Tibial nerve (tissue), 4 donors: Measurements from ENCODE around the gene PTPRK. TPM values are rescaled to one million over a fixed set of nuclear protein-coding genes. Genes with fewer than 3 reads are reported as not detected.

ENCODE experiments used
- DNase-seq, 2 donors: peaks; one replicate each; pipeline ENCODE4 v3.0.0-alpha.2; 2019; ENCODE audit warnings: low spot score in 2 of 2
- H3K27ac ChIP-seq, 4 donors: fragments of 200-600 bp; sonication (generic) in 3 of 4; one replicate each; pipeline ENCODE4 v1.5.1; 2017 to 2019; ENCODE audit warnings: mild to moderate bottlenecking in 1 of 4
- H3K27me3 ChIP-seq, 2 donors: fragments of 200-600 bp; sonication (generic) in 1 of 2; one replicate each; pipeline versions ENCODE4 v1.5.1 to v1.6.0; 2017 to 2019
- H3K36me3 ChIP-seq, 3 donors: fragments of 200-600 bp; sonication (generic); one replicate each; pipeline ENCODE4 v1.5.1; 2018 to 2019
- H3K4me1 ChIP-seq, 4 donors: fragments of 200-600 bp; sonication (generic) in 3 of 4; one replicate each; pipeline ENCODE4 v1.5.1; 2017 to 2019
- H3K4me3 ChIP-seq, 4 donors: fragments of 200-600 bp; sonication (generic) in 3 of 4; one replicate each; pipeline ENCODE4 v1.5.1; 2017 to 2019; ENCODE audit warnings: mild to moderate bottlenecking in 1 of 4, moderate library complexity in 1 of 4
- H3K9me3 ChIP-seq, 4 donors: fragments of 200-600 bp; sonication (generic) in 3 of 4; one replicate each; pipeline ENCODE4 v1.5.1; 2017 to 2019
- EP300 ChIP-seq, 2 donors: sonication (generic); formaldehyde crosslinking; IDR thresholded peaks; one replicate each; pipeline ENCODE4 v1.6.1; 2017; ENCODE audit warnings: antibody characterized with exemption in 2 of 2, mild to moderate bottlenecking in 1 of 2
- POLR2A ChIP-seq, 2 donors: fragments of 450-650 bp; IDR thresholded peaks; one replicate each; pipeline ENCODE4 v1.6.1; 2017; ENCODE audit warnings: antibody characterized with exemption in 2 of 2, mild to moderate bottlenecking in 2 of 2, moderate library complexity in 2 of 2
- WGBS, 2 donors: methylation state at CpG; one replicate each; pipeline ENCODE4 v1.1.5; 2018; 5-methylcytosine and 5-hydroxymethylcytosine counted together
- total RNA-seq, 4 donors: library from RNA; depleted of rRNA; stranded (reverse); fragments of >200 nt; gene quantifications; one replicate each; pipeline ENCODE4 v1.1.0, GENCODE V29; 2016
- TF ChIP-seq, protein P1 (sequence below), 5 experiments: fragments of 200-600 bp in 3 of 5; fragments of 450-650 bp in 2 of 5; sonication (generic) in 3 of 5; IDR thresholded peaks; one replicate each; pipeline ENCODE4 v1.5.1; 2016 to 2019; ENCODE audit warnings: antibody characterized with exemption in 5 of 5, mild to moderate bottlenecking in 3 of 5, moderate library complexity in 2 of 5

PTPRK gene
- total RNA-seq, 4 donors from 2014 or later, result 17.4 to 26.1 (median 21.2) TPM

DNA sequence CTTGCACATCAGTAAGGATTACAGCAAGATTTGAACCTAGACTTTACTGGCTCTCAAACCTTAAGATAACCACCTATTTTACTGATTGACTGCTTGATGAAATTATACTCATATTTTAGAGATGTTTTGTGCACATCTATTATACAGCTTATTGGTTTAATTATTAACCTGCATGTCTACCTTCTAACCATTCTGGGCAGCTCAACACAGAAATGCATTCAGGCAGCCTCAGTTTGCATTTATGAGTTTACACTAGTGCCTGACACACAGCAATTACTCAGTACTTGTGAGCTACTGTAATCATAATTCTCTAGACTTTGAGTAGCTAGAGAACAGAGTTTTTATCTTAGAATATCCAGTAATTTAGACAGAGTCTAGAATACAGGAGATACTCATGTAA is 345.7 kb downstream of the PTPRK start:
- H3K27me3 ChIP-seq, result no peaks in the 10 kb centered on the region
- no peaks in the 10 kb centered on the region for H3K9me3 ChIP-seq
- H3K36me3 ChIP-seq, result no peaks in the 10 kb centered on the region

DNA sequence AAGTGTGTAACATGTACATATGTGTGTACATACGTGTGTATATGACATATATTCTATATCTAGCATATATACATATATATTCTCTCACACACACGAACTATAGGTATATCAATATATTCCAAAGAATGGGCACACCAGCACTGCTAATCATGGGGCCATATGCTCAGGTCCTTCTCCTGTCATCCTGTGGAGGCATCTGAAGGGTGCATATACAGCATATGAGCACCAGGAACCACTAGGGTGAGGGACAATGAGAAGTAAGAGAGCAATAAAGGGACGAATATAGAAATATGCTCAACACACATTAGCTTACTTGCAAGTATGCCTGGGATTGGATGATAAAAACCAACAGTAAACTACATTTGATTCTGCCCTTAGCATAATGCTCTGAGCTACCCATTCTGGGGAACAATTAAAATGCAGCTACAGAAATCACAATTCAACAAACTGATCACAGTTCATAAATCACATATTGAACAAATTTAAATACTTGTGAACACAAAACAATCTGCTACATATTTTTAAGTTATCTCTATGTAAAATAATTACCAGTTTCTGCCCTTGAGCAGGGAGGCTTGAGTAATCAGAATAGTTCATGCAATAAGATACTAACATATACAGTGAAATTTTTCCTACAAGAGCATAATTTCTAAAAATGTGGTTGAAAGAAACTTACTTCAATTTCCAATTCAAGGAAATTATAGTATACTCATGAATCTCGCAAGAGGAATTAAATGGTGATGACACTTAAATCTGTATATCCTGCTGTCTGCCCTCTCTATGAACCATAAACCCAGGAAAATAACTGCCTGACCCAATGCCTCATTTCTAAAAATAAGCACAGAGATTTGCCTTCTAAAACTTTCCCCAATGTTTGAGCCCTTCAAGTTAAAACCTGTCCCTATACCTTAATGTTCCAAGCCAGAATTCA is 347.4 kb downstream of the PTPRK start:
- Histone ChIP-seq H3K9me3 (no peaks in the 10 kb centered on the region), H3K27ac (no peak overlapping the region), H3K27me3 (no peaks in the 10 kb centered on the region), H3K4me1 (no peaks in the 10 kb centered on the region), H3K4me3 (no peak overlapping the region), H3K36me3 (no peaks in the 10 kb centered on the region)
- DNase-seq, result no peak
- WGBS, 2 donors, result 62 to 74% methylated on average over 4 of the region's 4 CpGs
- TF ChIP-seq, protein P1, sequence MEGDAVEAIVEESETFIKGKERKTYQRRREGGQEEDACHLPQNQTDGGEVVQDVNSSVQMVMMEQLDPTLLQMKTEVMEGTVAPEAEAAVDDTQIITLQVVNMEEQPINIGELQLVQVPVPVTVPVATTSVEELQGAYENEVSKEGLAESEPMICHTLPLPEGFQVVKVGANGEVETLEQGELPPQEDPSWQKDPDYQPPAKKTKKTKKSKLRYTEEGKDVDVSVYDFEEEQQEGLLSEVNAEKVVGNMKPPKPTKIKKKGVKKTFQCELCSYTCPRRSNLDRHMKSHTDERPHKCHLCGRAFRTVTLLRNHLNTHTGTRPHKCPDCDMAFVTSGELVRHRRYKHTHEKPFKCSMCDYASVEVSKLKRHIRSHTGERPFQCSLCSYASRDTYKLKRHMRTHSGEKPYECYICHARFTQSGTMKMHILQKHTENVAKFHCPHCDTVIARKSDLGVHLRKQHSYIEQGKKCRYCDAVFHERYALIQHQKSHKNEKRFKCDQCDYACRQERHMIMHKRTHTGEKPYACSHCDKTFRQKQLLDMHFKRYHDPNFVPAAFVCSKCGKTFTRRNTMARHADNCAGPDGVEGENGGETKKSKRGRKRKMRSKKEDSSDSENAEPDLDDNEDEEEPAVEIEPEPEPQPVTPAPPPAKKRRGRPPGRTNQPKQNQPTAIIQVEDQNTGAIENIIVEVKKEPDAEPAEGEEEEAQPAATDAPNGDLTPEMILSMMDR (IDR thresholded peaks at IDR 0.05), result no peak
- TF ChIP-seq EP300 (IDR thresholded peaks at IDR 0.05) (no peak), POLR2A (IDR thresholded peaks at IDR 0.05) (no peak)

More for the DNA sequence above, 345.7 kb downstream of the PTPRK start:
- TF ChIP-seq EP300 (IDR thresholded peaks at IDR 0.05) (no peak), POLR2A (IDR thresholded peaks at IDR 0.05) (no peak)
- TF ChIP-seq, protein P1 (IDR thresholded peaks at IDR 0.05), result no peak
- H3K27ac ChIP-seq, result no peak overlapping the region
- H3K4me3 ChIP-seq, result no peak overlapping the region
- H3K4me1 ChIP-seq, result no peaks in the 10 kb centered on the region
- DNase-seq, result no peak

- no peaks in the 10 kb centered on the region for H3K9me3 ChIP-seq
- H3K27ac ChIP-seq, result no peak overlapping the region
- H3K36me3 ChIP-seq, result no peaks in the 10 kb centered on the region
- no peaks in the 10 kb centered on the region for H3K27me3 ChIP-seq
- no peak for DNase-seq
- H3K4me3 ChIP-seq, result no peak overlapping the region
- no peak for TF ChIP-seq EP300 (IDR thresholded peaks at IDR 0.05)
- no peak for TF ChIP-seq POLR2A (IDR thresholded peaks at IDR 0.05)
- TF ChIP-seq, protein P1 (IDR thresholded peaks at IDR 0.05), result no peak
- no peaks in the 10 kb centered on the region for H3K4me1 ChIP-seq
Measured at GRCh38 chr6:128172081-128172480, 348.3 kb downstream of the PTPRK start.

DNA sequence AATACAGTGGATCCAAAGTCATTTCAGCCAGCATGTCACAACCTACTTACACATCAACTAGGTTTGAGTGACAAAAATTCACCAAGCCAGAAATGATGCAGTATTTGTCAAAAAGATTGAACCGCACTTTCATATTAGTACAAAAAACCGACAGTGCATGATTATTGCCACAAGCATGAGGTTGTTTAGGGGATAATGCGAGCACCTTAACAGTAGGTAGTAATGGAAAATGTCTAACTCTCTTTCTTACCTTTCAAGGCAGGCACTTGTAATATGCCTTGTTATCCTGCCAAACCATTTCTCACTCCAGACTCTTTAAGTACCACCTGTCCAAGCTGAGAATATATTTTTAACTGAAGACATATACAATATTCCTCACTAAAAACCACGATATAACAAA is 349.2 kb downstream of the PTPRK start:
- no peak for DNase-seq
- H3K4me1 ChIP-seq, result no peaks in the 10 kb centered on the region
- no peak overlapping the region for H3K4me3 ChIP-seq
- no peaks in the 10 kb centered on the region for H3K9me3 ChIP-seq
- no peaks in the 10 kb centered on the region for H3K27me3 ChIP-seq
- H3K27ac ChIP-seq, result no peak overlapping the region
- H3K36me3 ChIP-seq, result no peaks in the 10 kb centered on the region
- 91 to 94% methylated on average over 4 of the region's 4 CpGs for WGBS, 2 donors
- no peak for TF ChIP-seq EP300 (IDR thresholded peaks at IDR 0.05)
- TF ChIP-seq, protein P1 (IDR thresholded peaks at IDR 0.05), result no peak
- TF ChIP-seq POLR2A (IDR thresholded peaks at IDR 0.05), result no peak

GRCh38 chr6:128168244-128168643 is 352.2 kb downstream of the PTPRK start:
- 87 to 93% methylated on average over 4 of the region's 4 CpGs for WGBS, 2 donors
- H3K4me1 ChIP-seq, result no peaks in the 10 kb centered on the region

More at GRCh38 chr6:128168244-128168643, 352.2 kb downstream of the PTPRK start:
- TF ChIP-seq POLR2A (IDR thresholded peaks at IDR 0.05) (no peak), EP300 (IDR thresholded peaks at IDR 0.05) (no peak)
- TF ChIP-seq, protein P1 (IDR thresholded peaks at IDR 0.05), result no peak
- DNase-seq, result no peak
- Histone ChIP-seq H3K27me3 (no peaks in the 10 kb centered on the region), H3K27ac (no peak overlapping the region), H3K9me3 (no peaks in the 10 kb centered on the region), H3K4me3 (no peak overlapping the region), H3K36me3 (no peaks in the 10 kb centered on the region)
